BE2C (cell line): ENCODE results near the gene ATP11B.

Experiments used
- DNase-seq: peaks from one replicate; pipeline ENCODE4 v3.0.0-alpha.2; 2020
- H3K27me3 ChIP-seq: fragments of 250-450 bp; sonication (Bioruptor Pico); 2 replicates; pipeline ENCODE4 v1.5.1; 2020; ENCODE audit warnings: mild to moderate bottlenecking
- H3K36me3 ChIP-seq: fragments of 250-450 bp; sonication (Bioruptor Pico); 2 replicates; pipeline ENCODE4 v1.5.1; 2020; ENCODE audit warnings: mild to moderate bottlenecking
- H3K4me1 ChIP-seq: fragments of 250-450 bp; sonication (Bioruptor Pico); 2 replicates; pipeline ENCODE4 v1.5.1; 2020
- H3K4me3 ChIP-seq: 2 replicates; pipeline ENCODE4 v1.5.1; 2011; ENCODE audit warnings: low read depth, low read length
- H3K9me3 ChIP-seq: fragments of 250-450 bp; sonication (Bioruptor Pico); 2 replicates; pipeline ENCODE4 v1.5.1; 2020
- CTCF ChIP-seq: IDR thresholded peaks from 2 replicates; pipeline ENCODE4 v1.5.1; 2012; ENCODE audit warnings: mild to moderate bottlenecking, low read depth, low read length

ATP11B gene

GRCh38 chr3:182917134-182917533 is 123.8 kb downstream of the ATP11B start:
- no peaks in the 10 kb centered on the region for H3K9me3 ChIP-seq
- no peaks in the 10 kb centered on the region for H3K27me3 ChIP-seq
- no peaks in the 10 kb centered on the region for H3K36me3 ChIP-seq
- DNase-seq, result no peak
- no peak for TF ChIP-seq CTCF
- no peak overlapping the region for H3K4me3 ChIP-seq
- H3K4me1 ChIP-seq, result peaks cover 11% of the 10 kb centered on the region

- no peaks in the 10 kb centered on the region for H3K36me3 ChIP-seq
- H3K27me3 ChIP-seq, result no peaks in the 10 kb centered on the region
- H3K4me1 ChIP-seq, result peaks cover 11% of the 10 kb centered on the region
- TF ChIP-seq CTCF, result no peak
- no peaks in the 10 kb centered on the region for H3K9me3 ChIP-seq
- DNase-seq, result no peak
- H3K4me3 ChIP-seq, result no peak overlapping the region
Measured at GRCh38 chr3:182919866-182920357, 126.6 kb downstream of the ATP11B start.

- H3K4me3 ChIP-seq, result no peak overlapping the region
- no peaks in the 10 kb centered on the region for H3K9me3 ChIP-seq
- peaks cover 11% of the 10 kb centered on the region for H3K4me1 ChIP-seq
- no peaks in the 10 kb centered on the region for H3K27me3 ChIP-seq
- DNase-seq, result peak; percentile 25
- no peak for TF ChIP-seq CTCF
- H3K36me3 ChIP-seq, result no peaks in the 10 kb centered on the region
Measured at GRCh38 chr3:182920515-182921084, 127.3 kb downstream of the ATP11B start.

GRCh38 chr3:182921665-182922355 is 128.5 kb downstream of the ATP11B start:
- no peak for TF ChIP-seq CTCF
- Histone ChIP-seq H3K4me1 (peaks cover 11% of the 10 kb centered on the region), H3K4me3 (no peak overlapping the region), H3K36me3 (no peaks in the 10 kb centered on the region), H3K27me3 (no peaks in the 10 kb centered on the region), H3K9me3 (no peaks in the 10 kb centered on the region)
- no peak for DNase-seq

- Histone ChIP-seq H3K4me1 (peaks cover 10% of the 10 kb centered on the region), H3K4me3 (no peak overlapping the region), H3K36me3 (no peaks in the 10 kb centered on the region), H3K27me3 (no peaks in the 10 kb centered on the region), H3K9me3 (no peaks in the 10 kb centered on the region; the same call in 1 of the 2 replicates)
- DNase-seq, result no peak
- TF ChIP-seq CTCF, result no peak
Measured at GRCh38 chr3:182925330-182925943, 132.1 kb downstream of the ATP11B start.

- DNase-seq, result no peak
- no peak for TF ChIP-seq CTCF
- peaks cover 5% of the 10 kb centered on the region for H3K4me1 ChIP-seq
- no peaks in the 10 kb centered on the region for H3K36me3 ChIP-seq
- no peaks in the 10 kb centered on the region; the same call in 1 of the 2 replicates for H3K9me3 ChIP-seq
- H3K27me3 ChIP-seq, result no peaks in the 10 kb centered on the region
- H3K4me3 ChIP-seq, result no peak overlapping the region
Measured at GRCh38 chr3:182925944-182926337, 132.6 kb downstream of the ATP11B start.
